Fibroblast of pulmonary artery (primary cell): ENCODE data around the gene IQCE.

Experiments
- DNase-seq: peaks from one replicate; pipeline ENCODE4 v3.0.0-alpha.2; 2010; ENCODE audit warnings: low read depth
- H3K4me3 ChIP-seq: replicated peaks from 2 replicates; pipeline ENCODE4 v1.5.1; 2011; ENCODE audit warnings: low read depth, mild to moderate bottlenecking, control low read depth, low read length, moderate library complexity
- TF ChIP-seq, protein P1 (sequence below): IDR thresholded peaks from 2 replicates; pipeline ENCODE4 v1.5.1; 2011; ENCODE audit warnings: mild to moderate bottlenecking, control low read depth, low read length, inconsistent platforms; ENCODE audit errors: missing control alignments

Gene IQCE

GRCh38 chr7:2635810-2636701 is 77.3 kb downstream of the IQCE start:
- H3K4me3 ChIP-seq: no peak overlapping the region
- TF ChIP-seq, protein P1, sequence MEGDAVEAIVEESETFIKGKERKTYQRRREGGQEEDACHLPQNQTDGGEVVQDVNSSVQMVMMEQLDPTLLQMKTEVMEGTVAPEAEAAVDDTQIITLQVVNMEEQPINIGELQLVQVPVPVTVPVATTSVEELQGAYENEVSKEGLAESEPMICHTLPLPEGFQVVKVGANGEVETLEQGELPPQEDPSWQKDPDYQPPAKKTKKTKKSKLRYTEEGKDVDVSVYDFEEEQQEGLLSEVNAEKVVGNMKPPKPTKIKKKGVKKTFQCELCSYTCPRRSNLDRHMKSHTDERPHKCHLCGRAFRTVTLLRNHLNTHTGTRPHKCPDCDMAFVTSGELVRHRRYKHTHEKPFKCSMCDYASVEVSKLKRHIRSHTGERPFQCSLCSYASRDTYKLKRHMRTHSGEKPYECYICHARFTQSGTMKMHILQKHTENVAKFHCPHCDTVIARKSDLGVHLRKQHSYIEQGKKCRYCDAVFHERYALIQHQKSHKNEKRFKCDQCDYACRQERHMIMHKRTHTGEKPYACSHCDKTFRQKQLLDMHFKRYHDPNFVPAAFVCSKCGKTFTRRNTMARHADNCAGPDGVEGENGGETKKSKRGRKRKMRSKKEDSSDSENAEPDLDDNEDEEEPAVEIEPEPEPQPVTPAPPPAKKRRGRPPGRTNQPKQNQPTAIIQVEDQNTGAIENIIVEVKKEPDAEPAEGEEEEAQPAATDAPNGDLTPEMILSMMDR: no peak
- no peak for DNase-seq

DNA sequence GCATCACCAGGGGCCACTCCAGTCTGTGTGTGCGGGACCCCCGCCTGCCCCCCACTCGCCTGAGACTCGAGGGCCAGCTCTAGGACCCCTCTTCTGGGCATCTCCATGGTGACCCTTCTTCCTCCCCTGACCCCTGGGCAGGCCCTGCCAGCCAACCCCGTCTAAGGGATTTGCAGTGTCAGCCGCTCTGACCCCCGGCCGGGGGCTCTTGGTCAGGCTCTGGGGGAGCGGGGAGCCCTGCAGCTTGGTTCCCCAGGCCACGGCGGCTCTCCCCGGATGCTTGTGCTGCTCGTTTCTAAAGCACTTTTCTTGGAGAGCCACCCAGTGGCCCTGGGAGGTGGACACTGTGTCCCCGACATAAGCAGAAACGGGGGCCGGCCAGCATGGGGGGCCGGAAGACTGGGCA is 78.3 kb downstream of the IQCE start:
- no peak for DNase-seq
- H3K4me3 ChIP-seq: no peak overlapping the region
- TF ChIP-seq, protein P1: no peak

- TF ChIP-seq, protein P1: no peak
- no peak overlapping the region for H3K4me3 ChIP-seq
- no peak for DNase-seq
Observed at GRCh38 chr7:2637505-2638223, 78.9 kb downstream of the IQCE start.

- H3K4me3 ChIP-seq: no peak overlapping the region
- TF ChIP-seq, protein P1: no peak
- peak; percentile 23 for DNase-seq
Observed at GRCh38 chr7:2638224-2638991, 79.6 kb downstream of the IQCE start.

DNA sequence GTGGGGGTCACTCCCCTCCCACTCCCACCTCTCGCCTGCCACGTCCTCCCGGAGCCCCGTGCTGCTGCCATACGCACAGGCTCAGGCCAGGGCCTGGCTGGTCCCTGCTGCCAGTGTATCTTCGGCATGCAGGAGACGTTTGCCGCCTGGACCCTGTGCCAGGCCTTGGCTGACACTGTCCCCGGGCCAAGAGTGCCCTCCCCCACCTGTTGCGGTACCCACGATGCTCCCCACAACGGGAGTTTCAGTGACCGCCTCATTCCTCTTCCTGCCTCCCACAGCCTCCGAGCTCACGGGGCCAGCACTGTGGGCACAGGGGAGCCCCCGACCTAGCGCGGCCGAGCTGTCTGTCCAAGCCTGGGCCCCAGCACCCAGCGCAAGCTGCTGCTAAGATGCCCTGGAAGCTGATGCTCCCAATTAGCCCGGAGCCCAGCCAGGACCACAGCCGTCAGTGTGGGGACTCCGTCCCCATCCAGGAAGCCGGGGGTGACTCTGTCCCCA is 80.5 kb downstream of the IQCE start:
- no peak overlapping the region for H3K4me3 ChIP-seq
- no peak for DNase-seq
- TF ChIP-seq, protein P1: no peak

DNA sequence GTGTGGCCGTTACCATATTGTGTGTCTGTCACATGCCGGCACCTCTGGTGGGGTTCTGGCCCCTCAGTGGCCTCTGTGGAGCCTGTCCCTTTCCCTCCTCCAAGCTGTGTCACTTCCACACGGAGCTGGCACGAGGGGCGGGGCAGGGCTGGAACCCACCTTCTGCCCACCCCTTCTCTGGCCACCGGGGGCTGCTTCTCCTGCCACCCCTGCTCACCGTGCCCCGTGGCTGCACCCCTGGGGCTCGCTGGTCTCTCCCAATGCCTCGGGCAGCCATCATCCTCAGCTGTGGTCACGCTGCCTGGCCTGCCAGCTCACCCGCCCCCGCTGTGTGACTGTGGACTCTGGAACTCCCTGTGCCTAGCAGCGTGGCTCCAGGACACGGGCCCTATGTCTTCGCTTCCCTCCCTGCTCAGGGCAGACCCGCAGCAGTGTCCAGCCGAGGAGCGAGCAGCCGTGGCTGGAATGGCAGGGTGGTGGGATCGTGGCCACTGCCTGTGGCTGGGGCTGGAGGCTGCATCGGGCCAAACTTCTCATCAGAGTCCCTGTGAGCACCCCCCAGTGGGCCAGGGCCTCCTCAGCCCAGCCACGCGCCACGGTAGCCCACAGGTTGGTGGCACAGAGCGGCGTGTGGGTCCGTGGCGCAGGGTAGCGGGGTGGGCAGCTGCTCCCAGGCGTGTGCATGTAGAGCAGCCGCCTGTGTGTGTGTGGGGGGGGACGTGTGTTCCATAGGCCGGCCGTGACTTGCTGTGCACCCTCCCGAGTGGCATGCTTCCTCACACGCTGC is 81.1 kb downstream of the IQCE start:
- TF ChIP-seq, protein P1: no peak
- no peak for DNase-seq
- no peak overlapping the region for H3K4me3 ChIP-seq
